Measurements from ENCODE around the gene TMEM123. TPM values are rescaled to one million over a fixed set of nuclear protein-coding genes. Genes with fewer than 3 reads are reported as not detected.

The TMEM123 gene
- 196 and 263 TPM in 2 replicates for total RNA-seq (2014; rRNA removed; shearing (Covaris generic))

- peak within 1 kb of the TSS; percentile 88 for H3K4me3 ChIP-seq
- peak within 1 kb of the TSS; percentile 83 for H3K27ac ChIP-seq
- peaks cover 22% of the 10 kb centered on the region for H3K36me3 ChIP-seq
- DNase-seq (ENCODE audit: low read depth in 1 of 2, low spot score in 2 of 2) = peak; percentile 70 to 75
- H3K9me3 ChIP-seq (replicated peaks) = no peaks in the 10 kb centered on the region
- H3K4me1 ChIP-seq (replicated peaks) = peaks cover 41% of the 10 kb centered on the region
- H3K27me3 ChIP-seq (replicated peaks) = no peaks in the 10 kb centered on the region
These were observed at the start of gene TMEM123 for GRCh38 chr11:102452461-102453301. TMEM123 (minus strand) TSS chr11:102452765; CDS start chr11:102452623, 142 bp downstream.

DNA sequence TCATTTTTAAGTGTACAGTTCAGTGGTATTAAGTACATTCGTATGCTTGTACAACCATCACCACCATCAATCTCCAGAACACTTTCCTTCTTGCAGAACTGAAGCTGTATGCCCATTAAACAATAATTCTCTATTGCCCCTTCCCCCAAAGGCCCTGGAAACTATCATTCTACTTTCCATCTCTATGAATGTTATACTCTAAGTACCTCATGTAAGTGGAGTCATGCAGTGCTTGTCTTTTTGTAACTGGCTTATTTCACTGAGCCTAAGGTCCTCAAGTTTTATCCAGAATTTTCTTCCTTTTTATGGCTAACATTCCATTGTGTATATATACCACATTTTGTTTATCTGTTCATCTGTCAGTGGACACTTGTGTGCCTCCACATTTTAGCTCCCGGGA, 48.3 kb upstream of the TMEM123 start:
- H3K27me3 ChIP-seq (replicated peaks) = no peaks in the 10 kb centered on the region
- DNase-seq (ENCODE audit: low read depth in 1 of 2, low spot score in 2 of 2) = no peak
- no peak overlapping the region for H3K4me3 ChIP-seq
- no peaks in the 10 kb centered on the region for H3K36me3 ChIP-seq
- H3K4me1 ChIP-seq (replicated peaks) = no peaks in the 10 kb centered on the region
- no peaks in the 10 kb centered on the region for H3K9me3 ChIP-seq (replicated peaks)
- H3K27ac ChIP-seq = no peak overlapping the region

- no peak overlapping the region for H3K4me3 ChIP-seq
- H3K9me3 ChIP-seq (replicated peaks) = no peaks in the 10 kb centered on the region
- no peaks in the 10 kb centered on the region for H3K36me3 ChIP-seq
- peaks cover 4% of the 10 kb centered on the region for H3K4me1 ChIP-seq (replicated peaks)
- DNase-seq (ENCODE audit: low read depth in 1 of 2, low spot score in 2 of 2) = no peak
- H3K27ac ChIP-seq = no peak overlapping the region
- H3K27me3 ChIP-seq (replicated peaks) = no peaks in the 10 kb centered on the region
These were observed 47.4 kb upstream of the TMEM123 start for GRCh38 chr11:102499931-102500330.

DNA sequence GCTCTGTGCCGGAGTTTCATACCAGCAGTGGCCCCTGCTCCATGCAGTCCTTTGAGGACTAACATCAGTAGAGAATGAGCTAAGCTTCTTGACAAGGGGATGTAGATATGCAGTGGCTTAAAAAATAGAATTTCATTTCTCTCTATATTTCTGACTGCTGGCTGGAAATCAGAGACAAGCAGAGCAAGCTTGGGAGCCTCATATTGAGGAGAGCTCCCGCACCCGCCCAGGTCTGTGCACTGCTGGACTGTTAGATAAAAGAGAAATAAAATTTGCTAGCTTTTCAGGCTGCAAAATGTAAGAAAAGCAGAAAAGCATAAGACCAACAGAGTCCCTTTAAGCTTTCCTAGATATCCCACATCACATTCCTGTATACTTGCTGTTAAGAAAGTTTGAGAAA, 46.6 kb upstream of the TMEM123 start:
- no peaks in the 10 kb centered on the region for H3K9me3 ChIP-seq (replicated peaks)

DNA sequence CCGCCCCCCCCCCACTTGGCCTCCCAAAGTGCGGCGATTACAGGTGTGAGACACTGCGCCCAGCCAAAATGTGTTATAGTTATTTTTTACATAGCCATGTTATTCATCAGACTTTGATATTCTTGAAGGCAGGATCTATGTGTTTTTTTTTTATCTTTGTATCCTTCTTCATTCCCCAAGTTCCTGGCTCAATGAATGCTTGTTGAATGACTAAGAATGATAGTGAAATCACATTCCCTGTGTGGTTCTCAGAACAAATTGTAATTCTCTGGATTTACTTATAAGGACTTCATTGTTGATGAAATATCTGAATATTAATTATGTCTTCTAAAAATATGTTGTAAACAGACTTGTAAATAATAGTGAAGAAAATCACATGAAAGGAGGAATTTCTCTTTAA, 44.5 kb upstream of the TMEM123 start:
- Histone ChIP-seq H3K9me3 (replicated peaks) (no peaks in the 10 kb centered on the region), H3K36me3 (no peaks in the 10 kb centered on the region), H3K4me3 (no peak overlapping the region), H3K4me1 (replicated peaks) (peaks cover 10% of the 10 kb centered on the region), H3K27ac (no peak overlapping the region), H3K27me3 (replicated peaks) (no peaks in the 10 kb centered on the region)
- DNase-seq (ENCODE audit: low read depth in 1 of 2, low spot score in 2 of 2) = peak in 1 of 2 experiments; percentile 2

More for the DNA sequence above, 46.6 kb upstream of the TMEM123 start:
- H3K27me3 ChIP-seq (replicated peaks) = no peaks in the 10 kb centered on the region
- no peak overlapping the region for H3K27ac ChIP-seq
- H3K4me3 ChIP-seq = no peak overlapping the region
- no peak for DNase-seq (ENCODE audit: low read depth in 1 of 2, low spot score in 2 of 2)
- peaks cover 10% of the 10 kb centered on the region for H3K4me1 ChIP-seq (replicated peaks)
- H3K36me3 ChIP-seq = no peaks in the 10 kb centered on the region

DNA sequence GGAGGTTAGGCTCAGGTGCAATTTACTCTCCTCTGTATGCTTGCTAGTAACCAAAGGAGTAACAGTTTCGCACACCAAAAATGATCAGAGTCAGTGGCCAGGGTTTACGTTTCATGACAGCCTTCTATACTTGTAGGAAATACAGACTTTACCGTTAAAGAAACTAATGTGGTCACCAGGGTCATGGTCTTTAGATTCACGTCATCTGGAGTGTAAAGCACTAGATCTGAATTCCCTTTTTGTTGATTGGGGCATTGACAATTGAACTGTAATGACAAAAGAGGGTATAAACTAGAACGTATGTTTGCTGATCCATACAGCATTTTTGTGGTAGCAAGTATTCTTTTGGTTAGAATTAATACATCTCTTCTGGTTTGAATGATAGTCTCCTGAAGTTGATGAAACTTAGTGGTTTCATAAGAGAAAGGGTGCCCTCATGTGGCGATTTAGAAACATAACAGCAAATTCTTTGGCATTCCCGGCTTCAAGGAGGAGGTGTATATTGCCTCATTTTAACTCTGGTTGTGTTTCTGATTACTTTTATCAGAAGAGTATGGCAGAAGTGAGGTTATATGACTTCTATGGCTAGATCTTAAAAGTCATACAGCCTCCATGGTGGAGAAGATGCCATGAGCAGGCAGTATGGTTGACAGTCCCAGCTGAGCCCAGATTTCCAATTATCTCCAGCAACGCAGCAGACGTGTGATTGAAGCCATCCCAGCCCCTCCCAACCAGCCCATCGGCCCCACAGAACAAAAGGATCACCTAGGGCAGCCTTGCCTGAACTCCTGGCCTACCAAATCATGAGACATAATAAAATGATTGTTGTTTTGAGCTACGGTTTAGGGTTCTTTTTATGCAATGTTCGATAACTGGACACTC, 42.8 kb upstream of the TMEM123 start:
- Histone ChIP-seq H3K9me3 (replicated peaks) (no peaks in the 10 kb centered on the region), H3K27me3 (replicated peaks) (no peaks in the 10 kb centered on the region), H3K4me3 (no peak overlapping the region), H3K4me1 (replicated peaks) (peaks cover 10% of the 10 kb centered on the region), H3K36me3 (no peaks in the 10 kb centered on the region), H3K27ac (peak overlapping the region; percentile 24; the same call in 1 of the 2 replicates)
- peak in 1 of 2 experiments; percentile 62 for DNase-seq (ENCODE audit: low read depth in 1 of 2, low spot score in 2 of 2)

- Histone ChIP-seq H3K27ac (0 out of 2 replicates have a peak overlapping the region, but pooled peaks have one; percentile 24), H3K4me1 (replicated peaks) (peaks cover 10% of the 10 kb centered on the region), H3K36me3 (no peaks in the 10 kb centered on the region), H3K4me3 (no peak overlapping the region), H3K27me3 (replicated peaks) (no peaks in the 10 kb centered on the region), H3K9me3 (replicated peaks) (no peaks in the 10 kb centered on the region)
- peak; percentile 43 to 52 for DNase-seq (ENCODE audit: low read depth in 1 of 2, low spot score in 2 of 2)
These were observed 41.7 kb upstream of the TMEM123 start for GRCh38 chr11:102494216-102494615.

GRCh38 chr11:102493524-102493923, 41.0 kb upstream of the TMEM123 start:
- peaks cover 10% of the 10 kb centered on the region for H3K4me1 ChIP-seq (replicated peaks)
- H3K27ac ChIP-seq = no peak overlapping the region
- no peak overlapping the region for H3K4me3 ChIP-seq
- no peaks in the 10 kb centered on the region for H3K27me3 ChIP-seq (replicated peaks)
- no peaks in the 10 kb centered on the region for H3K9me3 ChIP-seq (replicated peaks)
- no peak for DNase-seq (ENCODE audit: low read depth in 1 of 2, low spot score in 2 of 2)
- H3K36me3 ChIP-seq = no peaks in the 10 kb centered on the region

GRCh38 chr11:102491969-102492368, 39.4 kb upstream of the TMEM123 start:
- no peak overlapping the region for H3K4me3 ChIP-seq
- no peak for DNase-seq (ENCODE audit: low read depth in 1 of 2, low spot score in 2 of 2)
- H3K27me3 ChIP-seq (replicated peaks) = no peaks in the 10 kb centered on the region
- H3K4me1 ChIP-seq (replicated peaks) = peaks cover 10% of the 10 kb centered on the region
- no peak overlapping the region for H3K27ac ChIP-seq
- no peaks in the 10 kb centered on the region for H3K36me3 ChIP-seq
- H3K9me3 ChIP-seq (replicated peaks) = no peaks in the 10 kb centered on the region

GRCh38 chr11:102489186-102490145, 36.9 kb upstream of the TMEM123 start:
- Histone ChIP-seq H3K4me1 (replicated peaks) (peaks cover under 1% of the 10 kb centered on the region; the same call in 1 of the 2 replicates), H3K27ac (no peak overlapping the region), H3K36me3 (no peaks in the 10 kb centered on the region), H3K9me3 (replicated peaks) (no peaks in the 10 kb centered on the region), H3K27me3 (replicated peaks) (no peaks in the 10 kb centered on the region), H3K4me3 (no peak overlapping the region)
- no peak for DNase-seq (ENCODE audit: low read depth in 1 of 2, low spot score in 2 of 2)

DNA sequence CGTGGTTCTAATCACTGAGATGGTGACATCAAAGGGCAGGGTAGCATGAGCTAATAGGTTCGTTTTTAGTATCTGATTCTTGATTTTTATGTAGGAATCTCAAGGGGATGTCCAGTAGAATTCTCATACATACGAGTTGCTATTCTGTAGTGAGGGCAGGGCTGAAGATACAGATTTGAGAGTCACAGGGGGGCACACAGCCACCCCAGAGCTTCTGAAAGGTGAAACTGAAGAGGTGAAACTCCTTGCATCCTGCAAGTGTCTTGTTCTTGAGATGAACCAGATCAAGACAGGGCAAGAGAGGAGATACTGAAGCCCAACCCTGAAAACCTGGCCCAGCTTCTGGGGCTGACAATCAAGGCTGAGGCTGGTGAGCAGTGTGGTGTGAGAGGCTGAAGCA, 35.6 kb upstream of the TMEM123 start:
- Histone ChIP-seq H3K27ac (no peak overlapping the region), H3K36me3 (no peaks in the 10 kb centered on the region), H3K4me3 (no peak overlapping the region), H3K4me1 (replicated peaks) (no peaks in the 10 kb centered on the region), H3K27me3 (replicated peaks) (no peaks in the 10 kb centered on the region), H3K9me3 (replicated peaks) (no peaks in the 10 kb centered on the region)
- DNase-seq (ENCODE audit: low read depth in 1 of 2, low spot score in 2 of 2) = no peak

DNA sequence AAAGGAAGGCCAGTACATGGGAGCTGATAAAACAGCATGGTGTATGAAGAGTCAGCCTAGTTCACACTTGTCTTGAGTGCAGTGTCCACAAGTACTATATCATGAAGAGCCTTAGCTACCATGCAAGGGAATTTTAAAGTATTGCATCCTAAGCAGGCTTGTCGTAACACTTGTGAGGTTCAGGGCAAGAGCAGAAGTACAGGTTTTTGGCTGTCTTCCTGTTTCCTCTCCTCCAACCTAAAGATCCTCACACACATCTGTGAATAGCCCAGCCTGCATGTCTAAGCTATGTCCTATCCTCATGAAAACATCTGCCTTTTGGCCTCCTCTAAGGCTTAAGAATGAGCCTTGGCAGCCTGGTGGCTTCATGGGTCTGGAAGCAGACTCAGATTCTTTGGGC, 34.6 kb upstream of the TMEM123 start:
- Histone ChIP-seq H3K27me3 (replicated peaks) (no peaks in the 10 kb centered on the region), H3K9me3 (replicated peaks) (no peaks in the 10 kb centered on the region), H3K36me3 (no peaks in the 10 kb centered on the region), H3K4me1 (replicated peaks) (no peaks in the 10 kb centered on the region), H3K4me3 (no peak overlapping the region), H3K27ac (no peak overlapping the region)
- DNase-seq (ENCODE audit: low read depth in 1 of 2, low spot score in 2 of 2) = no peak

GRCh38 chr11:102486584-102486983, 34.0 kb upstream of the TMEM123 start:
- Histone ChIP-seq H3K36me3 (no peaks in the 10 kb centered on the region), H3K27ac (no peak overlapping the region), H3K4me1 (replicated peaks) (no peaks in the 10 kb centered on the region), H3K27me3 (replicated peaks) (no peaks in the 10 kb centered on the region), H3K9me3 (replicated peaks) (no peaks in the 10 kb centered on the region), H3K4me3 (no peak overlapping the region)
- DNase-seq (ENCODE audit: low read depth in 1 of 2, low spot score in 2 of 2) = no peak
